BLaER1 (cell line): ENCODE data around the gene OXCT1.
"Not testable (repeated sequence)": the region's sequence is repeated elsewhere in the genome, so short reads cannot be mapped to it uniquely, and the experiment has no call there.

ENCODE experiments used
- H3K27ac ChIP-seq: shearing (Covaris generic); formaldehyde crosslinking; 2 replicates; pipeline ENCODE4 v1.8.1; 2022
- H3K27me3 ChIP-seq: shearing (Covaris generic); formaldehyde crosslinking; 2 replicates; pipeline ENCODE4 v1.8.1; 2022
- H3K36me3 ChIP-seq: shearing (Covaris generic); formaldehyde crosslinking; 2 replicates; pipeline ENCODE4 v1.8.1; 2022
- H3K4me1 ChIP-seq: shearing (Covaris generic); formaldehyde crosslinking; 2 replicates; pipeline ENCODE4 v1.8.1; 2022
- H3K4me2 ChIP-seq: shearing (Covaris generic); formaldehyde crosslinking; 2 replicates; pipeline ENCODE4 v1.8.1; 2022
- H3K4me3 ChIP-seq: shearing (Covaris generic); formaldehyde crosslinking; 2 replicates; pipeline ENCODE4 v1.8.1; 2022
- H3K9ac ChIP-seq: shearing (Covaris generic); formaldehyde crosslinking; 2 replicates; pipeline ENCODE4 v1.8.1; 2022
- H3K9me3 ChIP-seq: shearing (Covaris generic); formaldehyde crosslinking; 2 replicates; pipeline ENCODE4 v1.8.1; 2022
- H4K20me1 ChIP-seq: shearing (Covaris generic); formaldehyde crosslinking; 2 replicates; pipeline ENCODE4 v1.8.1; 2022
- Cebpa-rat ChIP-seq: shearing (Covaris generic); IDR thresholded peaks from 2 replicates; pipeline ENCODE4 v1.8.1; 2022

The OXCT1 gene

DNA sequence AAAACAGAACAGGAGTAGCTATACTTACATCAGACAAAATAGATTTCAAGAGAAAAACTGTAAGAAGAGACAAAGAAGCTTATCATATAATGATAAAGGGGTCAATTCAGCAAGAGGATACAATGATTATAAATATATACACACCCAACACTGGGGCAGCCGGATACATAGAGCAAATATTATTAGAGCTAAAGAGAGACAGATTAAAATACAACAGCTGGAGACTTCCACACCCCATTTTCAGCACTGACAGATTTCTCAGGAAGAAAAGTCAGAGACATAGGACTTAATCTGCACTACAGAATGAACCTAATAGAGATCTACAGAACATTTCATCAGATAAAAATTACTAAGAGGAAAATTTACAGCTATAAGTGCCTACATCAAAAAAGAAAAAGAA is 35.7 kb downstream of the OXCT1 start:
- Histone ChIP-seq H3K4me2 (no peak overlapping the region), H3K27me3 (no peaks in the 10 kb centered on the region), H3K36me3 (peaks cover 79% of the 10 kb centered on the region), H4K20me1 (no peaks in the 10 kb centered on the region), H3K27ac (no peak overlapping the region), H3K9me3 (no peaks in the 10 kb centered on the region), H3K9ac (no peak overlapping the region), H3K4me3 (no peak overlapping the region), H3K4me1 (no peaks in the 10 kb centered on the region)
- no peak for TF ChIP-seq Cebpa-rat

DNA sequence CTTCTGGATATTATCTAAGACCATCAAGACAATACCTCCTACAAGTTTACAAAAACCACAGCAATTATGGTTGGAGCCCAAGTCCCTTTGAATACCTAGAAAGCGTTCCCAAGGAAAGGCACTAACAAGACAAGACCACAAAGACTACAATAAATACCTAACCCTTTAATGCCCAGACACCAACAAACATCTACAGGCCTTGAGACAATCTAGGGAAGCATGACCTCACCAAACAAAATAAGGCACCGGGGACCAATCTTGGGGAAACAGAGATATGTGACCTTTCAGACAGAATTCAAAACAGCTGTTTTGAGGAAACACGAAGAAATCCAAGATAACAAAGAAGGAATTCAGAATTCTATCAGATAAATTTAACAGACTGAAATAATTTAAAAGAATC is 37.8 kb downstream of the OXCT1 start:
- Histone ChIP-seq H3K4me3 (no peak overlapping the region), H3K27ac (no peak overlapping the region), H4K20me1 (no peaks in the 10 kb centered on the region), H3K4me2 (no peak overlapping the region), H3K4me1 (no peaks in the 10 kb centered on the region), H3K9ac (no peak overlapping the region), H3K36me3 (peaks cover 64% of the 10 kb centered on the region), H3K27me3 (no peaks in the 10 kb centered on the region), H3K9me3 (no peaks in the 10 kb centered on the region)
- no peak for TF ChIP-seq Cebpa-rat

DNA sequence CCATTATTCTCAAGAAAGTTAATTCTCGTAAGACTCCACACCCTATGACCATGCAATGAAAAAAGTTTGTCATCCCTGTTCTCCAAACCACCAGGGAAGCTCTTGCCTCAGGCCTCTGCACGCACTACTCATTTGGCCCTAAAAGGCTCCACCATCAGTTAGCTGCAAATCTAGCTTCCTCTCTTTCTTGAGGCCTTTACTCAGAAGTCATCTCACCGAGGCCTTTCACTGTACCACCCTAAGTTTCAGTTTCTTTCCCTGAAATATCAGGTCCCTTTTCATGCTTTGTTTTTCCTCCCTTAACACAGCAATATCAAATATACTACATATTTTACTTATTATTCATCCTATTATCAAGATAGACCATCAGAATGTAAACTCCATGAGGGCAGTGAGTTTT is 39.1 kb downstream of the OXCT1 start:
- Histone ChIP-seq H3K9ac (no peak overlapping the region), H4K20me1 (no peaks in the 10 kb centered on the region), H3K4me3 (no peak overlapping the region), H3K27me3 (no peaks in the 10 kb centered on the region), H3K4me1 (no peaks in the 10 kb centered on the region), H3K36me3 (peaks cover 67% of the 10 kb centered on the region), H3K27ac (no peak overlapping the region), H3K9me3 (no peaks in the 10 kb centered on the region), H3K4me2 (no peak overlapping the region)
- no peak for TF ChIP-seq Cebpa-rat

DNA sequence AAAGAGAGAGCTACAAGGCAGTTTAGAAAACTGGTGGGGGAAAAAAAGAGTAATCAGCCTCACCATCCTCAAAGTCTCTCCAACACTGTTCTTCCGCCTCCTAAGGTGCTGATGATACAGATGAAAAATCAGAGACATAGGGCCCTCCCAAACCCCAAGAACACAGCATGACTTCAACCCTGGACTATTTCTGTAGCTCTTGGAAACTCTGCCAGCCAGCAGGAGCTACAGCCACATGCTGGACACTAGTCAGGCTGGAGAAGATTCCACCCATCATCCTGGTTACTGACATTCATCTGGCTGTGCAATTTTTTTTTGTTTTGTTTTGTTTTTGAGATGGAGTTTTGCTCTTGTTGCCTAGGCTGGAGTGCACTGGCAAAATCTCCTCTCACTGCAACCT is 42.4 kb downstream of the OXCT1 start:
- no peak overlapping the region for H3K27ac ChIP-seq

DNA sequence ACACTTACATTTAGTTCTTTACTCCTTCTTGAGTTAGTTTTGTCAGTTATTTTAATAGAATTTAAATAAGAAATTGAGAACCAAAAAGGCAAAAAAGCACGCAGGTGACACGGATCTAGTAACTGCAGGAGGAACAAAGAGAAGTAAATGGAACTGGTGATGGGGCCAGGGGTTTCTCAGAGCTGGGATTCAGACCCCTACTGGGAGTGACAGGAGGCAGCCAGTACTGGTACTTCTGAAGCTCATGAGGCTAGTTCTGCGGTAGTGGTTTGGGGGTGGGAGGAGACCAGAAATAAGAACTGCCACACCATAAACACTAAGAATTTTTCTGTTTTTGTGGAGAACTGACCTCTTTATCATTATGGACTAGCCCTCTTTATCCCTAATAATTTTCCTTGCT is 48.2 kb downstream of the OXCT1 start:
- Histone ChIP-seq H4K20me1 (no peaks in the 10 kb centered on the region), H3K4me2 (no peak overlapping the region), H3K9me3 (no peaks in the 10 kb centered on the region), H3K27ac (no peak overlapping the region), H3K4me3 (no peak overlapping the region), H3K9ac (no peak overlapping the region), H3K4me1 (no peaks in the 10 kb centered on the region), H3K36me3 (peaks cover 30% of the 10 kb centered on the region), H3K27me3 (no peaks in the 10 kb centered on the region)
- no peak for TF ChIP-seq Cebpa-rat

More for the DNA sequence above, 42.4 kb downstream of the OXCT1 start:
- no peak overlapping the region for H3K4me3 ChIP-seq
- H3K36me3 ChIP-seq, result peaks cover 58% of the 10 kb centered on the region
- no peaks in the 10 kb centered on the region for H3K9me3 ChIP-seq
- H3K4me2 ChIP-seq, result no peak overlapping the region
- TF ChIP-seq Cebpa-rat, result no peak
- H4K20me1 ChIP-seq, result no peaks in the 10 kb centered on the region
- no peaks in the 10 kb centered on the region for H3K4me1 ChIP-seq
- H3K27me3 ChIP-seq, result no peaks in the 10 kb centered on the region
- no peak overlapping the region for H3K9ac ChIP-seq

DNA sequence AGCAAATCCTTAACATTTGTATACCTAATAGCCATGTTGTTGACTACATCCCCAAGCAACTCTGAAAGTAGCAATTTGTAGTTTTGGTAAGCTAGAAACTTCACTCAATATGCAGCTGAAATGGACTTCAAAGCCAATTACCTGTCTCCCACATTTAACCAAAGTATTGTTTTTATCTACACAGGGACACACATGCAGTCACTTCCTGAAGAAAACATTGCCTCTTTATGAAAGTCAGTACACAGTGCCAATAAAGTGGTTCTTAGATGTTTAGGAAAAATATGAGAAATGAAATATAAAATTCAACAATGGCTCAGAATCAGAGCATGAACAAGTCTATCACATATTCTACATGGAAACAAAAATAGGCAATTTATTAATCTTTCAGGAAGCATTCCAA is 49.2 kb downstream of the OXCT1 start:
- no peak for TF ChIP-seq Cebpa-rat
- H3K36me3 ChIP-seq, result peaks cover 20% of the 10 kb centered on the region; the same call in 1 of the 2 replicates
- no peak overlapping the region for H3K4me3 ChIP-seq

DNA sequence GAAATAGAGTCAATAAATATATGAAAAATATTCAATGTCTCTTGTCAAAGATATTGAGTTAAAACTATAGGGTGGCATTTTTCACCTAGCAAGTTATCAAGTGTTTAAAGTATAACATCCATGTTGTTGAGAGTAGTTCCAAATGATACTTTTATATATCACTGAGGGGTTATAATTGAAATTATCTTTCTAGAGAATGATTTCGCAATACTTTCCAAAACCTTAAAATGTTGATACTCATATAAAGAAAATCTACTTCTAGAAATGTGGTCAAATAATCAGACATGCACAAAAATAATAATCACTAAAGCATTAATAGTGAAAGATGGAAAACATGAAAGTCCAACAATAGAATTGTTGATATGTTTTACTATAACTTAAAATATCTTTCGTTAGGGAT is 50.1 kb downstream of the OXCT1 start:
- no peaks in the 10 kb centered on the region for H3K4me1 ChIP-seq
- H3K9ac ChIP-seq, result no peak overlapping the region
- H3K27ac ChIP-seq, result no peak overlapping the region
- no peaks in the 10 kb centered on the region for H3K9me3 ChIP-seq
- H4K20me1 ChIP-seq, result no peaks in the 10 kb centered on the region
- H3K27me3 ChIP-seq, result no peaks in the 10 kb centered on the region
- H3K4me2 ChIP-seq, result no peak overlapping the region
- peaks cover 14% of the 10 kb centered on the region; the same call in 1 of the 2 replicates for H3K36me3 ChIP-seq
- no peak overlapping the region for H3K4me3 ChIP-seq
- peak; percentile 71; the same call in 1 of the 2 replicates for TF ChIP-seq Cebpa-rat

More for the DNA sequence above, 49.2 kb downstream of the OXCT1 start:
- H3K4me1 ChIP-seq, result no peaks in the 10 kb centered on the region
- no peak overlapping the region for H3K4me2 ChIP-seq
- no peak overlapping the region for H3K27ac ChIP-seq
- no peaks in the 10 kb centered on the region for H3K27me3 ChIP-seq
- H3K9ac ChIP-seq, result no peak overlapping the region
- no peaks in the 10 kb centered on the region for H3K9me3 ChIP-seq
- no peaks in the 10 kb centered on the region for H4K20me1 ChIP-seq

DNA sequence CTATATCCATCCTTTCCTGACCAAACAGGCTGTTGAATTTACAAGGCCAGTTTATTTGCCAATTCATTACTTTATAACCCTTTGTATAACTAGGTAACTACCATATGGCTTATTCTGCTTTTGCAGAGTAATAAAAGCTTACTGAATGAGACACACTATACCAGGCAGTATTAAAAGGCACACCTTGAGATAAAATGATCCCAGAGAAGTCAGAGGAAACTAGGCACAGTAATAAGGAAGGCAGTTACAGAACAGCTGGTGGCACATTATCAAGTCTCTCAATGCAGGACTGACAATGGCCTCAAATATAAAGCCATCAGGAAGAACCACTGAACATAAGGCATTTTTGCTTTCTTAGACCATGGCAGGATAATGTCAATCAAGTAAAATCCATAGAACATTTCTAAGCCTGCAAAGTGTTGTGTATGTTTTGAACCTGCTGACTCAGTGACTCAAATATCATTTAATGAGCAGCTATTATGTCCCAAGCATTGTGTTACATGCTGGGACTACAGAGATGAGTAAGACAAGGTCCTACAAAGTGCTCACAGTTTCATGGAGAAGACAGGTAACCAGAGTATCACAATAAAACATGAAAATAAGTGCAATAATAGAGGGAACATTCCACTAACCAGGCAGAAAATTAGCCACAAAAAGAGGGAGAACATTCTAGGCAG is 52.5 kb downstream of the OXCT1 start:
- peaks cover 9% of the 10 kb centered on the region; the same call in 1 of the 2 replicates for H3K36me3 ChIP-seq
- no peaks in the 10 kb centered on the region for H3K9me3 ChIP-seq
- H3K27ac ChIP-seq, result no peak overlapping the region
- TF ChIP-seq Cebpa-rat, result no peak
- H3K4me3 ChIP-seq, result no peak overlapping the region
- H3K4me1 ChIP-seq, result no peaks in the 10 kb centered on the region
- no peaks in the 10 kb centered on the region for H4K20me1 ChIP-seq
- H3K9ac ChIP-seq, result no peak overlapping the region
- no peak overlapping the region for H3K4me2 ChIP-seq
- no peaks in the 10 kb centered on the region for H3K27me3 ChIP-seq

DNA sequence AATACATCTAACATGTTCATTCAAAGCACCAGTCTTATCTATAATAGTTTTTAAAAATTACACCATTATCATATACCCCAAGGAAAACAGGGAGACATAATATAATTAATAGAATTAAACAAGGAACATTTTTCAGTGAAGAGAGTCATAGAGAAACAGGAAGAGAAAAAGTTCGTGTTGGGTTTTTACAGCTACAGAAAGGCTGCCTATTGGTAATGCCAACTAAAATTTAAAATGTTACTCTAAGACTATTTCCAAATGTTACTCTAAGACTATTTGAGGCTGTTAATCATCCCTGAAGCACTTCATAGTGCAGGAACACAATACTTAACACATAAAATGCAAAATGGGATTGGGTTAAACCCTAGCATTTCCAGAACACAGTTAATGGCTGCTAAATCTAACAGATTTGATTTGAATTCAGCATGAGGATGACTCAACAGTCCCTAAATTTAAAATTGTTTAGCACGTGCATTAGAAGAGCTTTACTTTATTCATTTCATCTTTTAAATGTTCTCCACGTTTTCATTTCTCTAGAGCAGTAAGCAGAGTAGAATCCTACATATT is 54.5 kb downstream of the OXCT1 start:
- TF ChIP-seq Cebpa-rat, result no peak
- Histone ChIP-seq H3K27me3 (no peaks in the 10 kb centered on the region), H3K27ac (no peak overlapping the region), H3K4me1 (no peaks in the 10 kb centered on the region), H3K4me3 (no peak overlapping the region), H3K36me3 (0 out of 2 replicates have a peak, but pooled peaks cover 1% of the 10 kb centered on the region), H4K20me1 (no peaks in the 10 kb centered on the region), H3K4me2 (no peak overlapping the region), H3K9ac (no peak overlapping the region), H3K9me3 (no peaks in the 10 kb centered on the region)

DNA sequence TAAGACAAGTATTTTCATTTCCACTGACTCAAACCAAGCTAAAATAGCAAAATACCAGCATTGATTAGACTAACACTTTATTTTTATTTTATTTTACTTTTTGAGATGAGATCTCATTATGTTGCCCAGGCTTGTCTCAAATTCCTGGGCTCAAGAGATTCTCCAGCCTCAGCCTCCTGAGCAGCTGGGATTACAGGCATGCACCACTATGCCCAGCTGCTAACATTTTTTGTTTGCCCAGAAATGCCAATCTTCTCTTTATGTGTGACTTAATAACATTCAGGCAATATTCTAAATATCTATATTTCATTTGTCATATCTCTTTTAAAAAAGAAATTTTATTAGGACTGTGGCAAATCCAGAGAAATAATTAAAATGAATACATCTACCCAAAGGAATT is 55.0 kb downstream of the OXCT1 start:
- Histone ChIP-seq H3K9me3 (no peaks in the 10 kb centered on the region), H3K27me3 (no peaks in the 10 kb centered on the region), H4K20me1 (no peaks in the 10 kb centered on the region), H3K36me3 (0 out of 2 replicates have a peak, but pooled peaks cover 4% of the 10 kb centered on the region), H3K4me1 (no peaks in the 10 kb centered on the region), H3K27ac (no peak overlapping the region), H3K4me2 (no peak overlapping the region), H3K9ac (no peak overlapping the region), H3K4me3 (no peak overlapping the region)
- TF ChIP-seq Cebpa-rat, result no peak

DNA sequence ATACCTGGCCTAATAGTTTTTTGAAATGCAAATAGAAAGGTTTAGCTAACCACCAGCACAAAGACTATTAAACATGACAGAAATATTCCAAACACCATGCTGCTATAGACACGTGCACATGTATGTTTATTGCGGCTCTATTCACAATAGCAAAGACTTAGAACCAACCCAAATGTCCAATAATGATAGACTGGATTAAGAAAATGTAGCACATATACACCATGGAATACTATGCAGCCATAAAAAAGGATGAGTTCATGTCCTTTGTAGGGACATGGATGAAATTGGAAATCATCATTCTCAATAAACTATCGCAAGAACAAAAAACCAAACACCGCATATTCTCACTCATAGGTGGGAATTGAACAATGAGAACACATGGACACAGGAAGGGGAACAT is 55.9 kb downstream of the OXCT1 start:
- not testable (repeated sequence) for H4K20me1 ChIP-seq, H3K27me3 ChIP-seq, H3K27ac ChIP-seq, H3K9me3 ChIP-seq, H3K4me1 ChIP-seq, H3K4me3 ChIP-seq, H3K9ac ChIP-seq, H3K4me2 ChIP-seq, H3K36me3 ChIP-seq
